PC-3 (cell line): ENCODE data around the gene AUH. TPM values are rescaled to one million over a fixed set of nuclear protein-coding genes. Genes with fewer than 3 reads are reported as not detected.
A peak's percentile ranks its signal among the peaks of the same experiment; 100 is the strongest.

Experiments
- ATAC-seq: fragments of 200-7000 bp; cut with Tn5 transposase; 2 replicates; pipeline ENCODE4 v1.9.1; 2020; ENCODE audit warnings: mild to moderate bottlenecking, moderate library complexity
- BruUV-seq: library from RNA; stranded (reverse); fragments of 400-500 nt; replicated peaks from 2 replicates; lab custom pipeline; 2021; lab: Mats Ljungman, UMichigan
- CTCF ChIA-PET: fragments of 300-600 bp; sonication (Branson Sonifier 250); formaldehyde crosslinking; loops from one replicate; lab custom pipeline; 2022; ENCODE audit warnings: antibody characterized with exemption; lab: Charles Lee
- POLR2A ChIA-PET: fragments of 300-600 bp; sonication (Branson Sonifier 250); formaldehyde crosslinking; loops from one replicate; lab custom pipeline; 2022; ENCODE audit warnings: antibody characterized with exemption; ENCODE audit not compliant: unreplicated experiment; lab: Charles Lee
- DNase-seq: peaks from one replicate; pipeline ENCODE4 v3.0.0-alpha.2; 2015
- H2AFZ ChIP-seq: fragments of 300-600 bp; sonication (generic); 2 replicates; pipeline ENCODE4 v1.6.0; 2016; ENCODE audit warnings: antibody characterized with exemption, low read length
- H3F3A ChIP-seq: fragments of 300-600 bp; sonication (generic); one replicate; pipeline ENCODE4 v1.6.0; 2017; ENCODE audit warnings: antibody characterized with exemption, low read length, control low read depth, mild to moderate bottlenecking; ENCODE audit not compliant: unreplicated experiment
- H3K27ac ChIP-seq: fragments of 300-600 bp; sonication (generic); 2 replicates; pipeline ENCODE4 v1.5.1; 2016; ENCODE audit warnings: mild to moderate bottlenecking, low read length
- H3K27me3 ChIP-seq: fragments of 300-600 bp; sonication (generic); 2 replicates; pipeline ENCODE4 v1.6.1; 2016; ENCODE audit warnings: low read length, mixed read lengths
- H3K36me3 ChIP-seq: fragments of 300-600 bp; sonication (generic); 2 replicates; pipeline ENCODE4 v1.6.1; 2016; ENCODE audit warnings: low read depth, mixed run types, low read length, mixed read lengths
- H3K4me1 ChIP-seq: fragments of 300-600 bp; sonication (generic); 2 replicates; pipeline ENCODE4 v1.5.1; 2016; ENCODE audit warnings: low read length; ENCODE audit not compliant: insufficient read depth
- H3K4me2 ChIP-seq: fragments of 300-600 bp; sonication (generic); 2 replicates; pipeline ENCODE4 v1.6.0; 2016; ENCODE audit warnings: low read length
- H3K4me3 ChIP-seq: fragments of 300-600 bp; sonication (generic); 2 replicates; pipeline ENCODE4 v1.5.1; 2016; ENCODE audit warnings: mild to moderate bottlenecking, low read length, mixed read lengths
- H3K79me2 ChIP-seq: fragments of 300-600 bp; sonication (generic); 2 replicates; pipeline ENCODE4 v1.6.1; 2017; ENCODE audit warnings: low read length, mixed read lengths
- H3K9ac ChIP-seq: fragments of 300-600 bp; sonication (generic); 2 replicates; pipeline ENCODE4 v1.6.0; 2016; ENCODE audit warnings: mild to moderate bottlenecking, low read length
- H3K9me2 ChIP-seq: fragments of 300-600 bp; sonication (generic); replicated peaks from 2 replicates; pipeline ENCODE4 v1.6.1; 2016; ENCODE audit warnings: mixed run types, low read length, mixed read lengths
- H3K9me3 ChIP-seq: fragments of 300-600 bp; sonication (generic); 2 replicates; pipeline ENCODE4 v1.6.1; 2016; ENCODE audit warnings: low read length, mixed read lengths
- H4K20me1 ChIP-seq: fragments of 300-600 bp; sonication (generic); 2 replicates; pipeline ENCODE4 v1.6.1; 2016; ENCODE audit warnings: low read length, mixed read lengths
- CTCF ChIP-seq: fragments of 300-600 bp; sonication (generic); conservative IDR thresholded peaks from 2 replicates; pipeline ENCODE4 v1.5.1; 2017; ENCODE audit warnings: antibody characterized with exemption, low read depth, mild to moderate bottlenecking, low read length
- EZH2 ChIP-seq: fragments of 300-600 bp; sonication (generic); IDR thresholded peaks from one replicate; pipeline ENCODE4 v1.6.1; 2017; ENCODE audit warnings: antibody characterized with exemption, mild to moderate bottlenecking, low read length; ENCODE audit not compliant: unreplicated experiment
- EZH2phosphoT487 ChIP-seq: fragments of 300-600 bp; sonication (generic); IDR thresholded peaks from 2 replicates; pipeline ENCODE4 v1.6.1; 2018; ENCODE audit warnings: mild to moderate bottlenecking, antibody characterized with exemption, low read length, borderline replicate concordance
- intact Hi-C: fragments of 100-400 bp; cut with micrococcal nuclease; formaldehyde crosslinking; loops from 2 replicates; pipeline ENCODE4 v1.9.0; 2023
- total RNA-seq: library from RNA; depleted of rRNA; stranded (reverse); fragments of >200 nt; gene quantifications from 2 replicates; pipeline ENCODE4 v1.2.3, GENCODE V29; 2014

The AUH gene
- total RNA-seq, 1 experiment from 2014 or later, result 30.4 TPM

- no peaks in the 10 kb centered on the region for H4K20me1 ChIP-seq
- peak; percentile 54 for DNase-seq
- H3K9ac ChIP-seq, result no peak overlapping the region
- H2AFZ ChIP-seq, result no peak overlapping the region
- CTCF ChIA-PET, result no interaction called here
- intact Hi-C loops, result no loop called here
- H3K79me2 ChIP-seq, result no peaks in the 10 kb centered on the region
- no peaks in the 10 kb centered on the region for H3F3A ChIP-seq
- TF ChIP-seq EZH2phosphoT487 (no peak), CTCF (no peak), EZH2 (no peak)
- H3K4me1 ChIP-seq, result peaks cover 39% of the 10 kb centered on the region
- no peaks in the 10 kb centered on the region for H3K9me3 ChIP-seq
- no peak for ATAC-seq
- BruUV-seq, result no TSS peak
- H3K27ac ChIP-seq, result no peak overlapping the region
- no peak overlapping the region for H3K4me3 ChIP-seq
- H3K36me3 ChIP-seq, result no peaks in the 10 kb centered on the region
- H3K9me2 ChIP-seq, result no peaks in the 10 kb centered on the region
- no peak overlapping the region for H3K4me2 ChIP-seq
- no peaks in the 10 kb centered on the region for H3K27me3 ChIP-seq
- POLR2A ChIA-PET, result interaction anchor here (0.6 kb wide), 1 partner anchor 40 kb away, joined by 4 read pairs; no protein-coding TSS in a partner anchor
These were observed 179.1 kb downstream of the AUH start for GRCh38 chr9:91182429-91183225.

DNA sequence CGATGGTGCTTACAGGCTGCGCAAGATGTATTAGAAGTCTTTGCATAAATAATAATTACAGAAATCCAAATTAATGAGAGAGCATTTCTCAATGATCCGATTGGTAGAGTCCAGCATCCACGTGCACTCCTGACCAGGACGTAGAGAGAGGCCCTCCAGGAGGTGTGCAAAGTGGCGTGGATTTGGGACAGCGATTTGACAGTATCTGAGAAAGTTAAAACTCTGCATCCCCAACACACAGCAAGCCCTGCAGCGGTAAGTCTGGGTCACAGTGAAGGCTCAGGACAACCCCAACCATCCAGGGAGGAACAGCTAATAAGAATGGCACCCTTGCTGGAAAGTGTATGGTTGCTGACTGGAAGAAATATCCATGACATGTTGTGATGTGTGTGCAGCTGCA lies 180.2 kb downstream of the AUH start:
- CTCF ChIA-PET, result no interaction called here
- H4K20me1 ChIP-seq, result no peaks in the 10 kb centered on the region
- no peak for DNase-seq
- no peak overlapping the region for H2AFZ ChIP-seq
- H3F3A ChIP-seq, result no peaks in the 10 kb centered on the region
- POLR2A ChIA-PET, result no interaction called here
- no peak for ATAC-seq
- intact Hi-C loops, result no loop called here
- H3K4me3 ChIP-seq, result no peak overlapping the region
- TF ChIP-seq EZH2 (no peak), CTCF (no peak), EZH2phosphoT487 (no peak)
- H3K9me2 ChIP-seq, result no peaks in the 10 kb centered on the region
- H3K4me1 ChIP-seq, result peaks cover 35% of the 10 kb centered on the region
- H3K9ac ChIP-seq, result no peak overlapping the region
- H3K79me2 ChIP-seq, result no peaks in the 10 kb centered on the region
- H3K4me2 ChIP-seq, result no peak overlapping the region
- no peaks in the 10 kb centered on the region for H3K27me3 ChIP-seq
- no peaks in the 10 kb centered on the region for H3K9me3 ChIP-seq
- BruUV-seq, result no TSS peak
- no peaks in the 10 kb centered on the region for H3K36me3 ChIP-seq
- H3K27ac ChIP-seq, result no peak overlapping the region

DNA sequence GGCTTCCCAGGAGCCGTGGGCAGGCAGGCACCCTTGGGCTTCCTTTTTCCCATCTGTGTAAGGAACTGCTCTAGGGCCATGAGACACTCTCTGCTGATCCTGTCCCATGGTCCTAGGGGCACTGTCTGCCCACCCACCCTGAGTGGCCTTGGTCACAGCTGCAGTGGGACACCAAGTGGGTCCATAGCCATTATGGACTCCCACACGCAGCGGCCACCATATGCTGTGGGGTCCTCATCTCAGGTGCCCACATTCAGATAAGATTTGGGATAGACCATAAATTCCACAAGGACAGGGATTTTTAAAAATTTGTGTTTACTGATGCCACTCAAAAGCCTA lies 180.8 kb downstream of the AUH start:
- Histone ChIP-seq H2AFZ (no peak overlapping the region), H3K79me2 (no peaks in the 10 kb centered on the region), H3K9me3 (no peaks in the 10 kb centered on the region), H3K27me3 (no peaks in the 10 kb centered on the region), H3F3A (no peaks in the 10 kb centered on the region), H3K4me2 (no peak overlapping the region), H3K9me2 (no peaks in the 10 kb centered on the region), H3K9ac (no peak overlapping the region), H3K27ac (no peak overlapping the region), H3K36me3 (no peaks in the 10 kb centered on the region), H3K4me1 (peaks cover 33% of the 10 kb centered on the region), H3K4me3 (no peak overlapping the region), H4K20me1 (no peaks in the 10 kb centered on the region)
- ChIA-PET POLR2A (no interaction called here), CTCF (no interaction called here)
- ATAC-seq (no peak), DNase-seq (no peak)
- TF ChIP-seq CTCF (no peak), EZH2phosphoT487 (no peak), EZH2 (no peak)
- intact Hi-C loops, result no loop called here
- BruUV-seq, result no TSS peak
